HepG2 (cell line): Measurements from ENCODE around the gene CBX5. TPM values are rescaled to one million over a fixed set of nuclear protein-coding genes. Genes with fewer than 3 reads are reported as not detected.

Experiments used
- AKNA ChIP-seq: sonication (generic); formaldehyde crosslinking; IDR thresholded peaks from 2 replicates; pipeline ENCODE4 v1.4.0; 2020; ENCODE audit warnings: missing genetic modification reagents, borderline replicate concordance
- CEBPZ ChIP-seq: IDR thresholded peaks from 2 replicates; pipeline ENCODE4 v1.6.1; 2012; ENCODE audit warnings: low read length, improper control_type of control experiment
- E2F1 ChIP-seq: sonication (generic); formaldehyde crosslinking; IDR thresholded peaks from 2 replicates; pipeline ENCODE4 v1.5.0; 2020; ENCODE audit warnings: missing genetic modification reagents
- ELF1 ChIP-seq: sonication (generic); formaldehyde crosslinking; IDR thresholded peaks from 2 replicates; pipeline ENCODE4 v1.4.0; 2020; ENCODE audit warnings: missing genetic modification reagents
- ETV6 ChIP-seq: sonication (generic); formaldehyde crosslinking; conservative IDR thresholded peaks from 2 replicates; pipeline ENCODE4 v1.4.0; 2020; ENCODE audit warnings: missing genetic modification reagents
- FOXP1 ChIP-seq, 2 experiments: fragments of 450-650 bp in 1 of 2; IDR thresholded peaks; 2 replicates each; pipeline ENCODE4 v1.6.1; 2017 to 2018; ENCODE audit warnings: antibody characterized with exemption in 1 of 2
- HDAC6 ChIP-seq: fragments of 200-600 bp; sonication (generic); IDR thresholded peaks from 2 replicates; pipeline ENCODE4 v1.7.0; 2017; ENCODE audit warnings: mild to moderate bottlenecking, antibody characterized with exemption, low read length, low read depth
- KDM5B ChIP-seq: sonication (generic); formaldehyde crosslinking; IDR thresholded peaks from 2 replicates; pipeline ENCODE4 v1.4.0; 2020; ENCODE audit warnings: missing genetic modification reagents, mild to moderate bottlenecking, borderline replicate concordance
- MAFK ChIP-seq, 2 experiments: IDR thresholded peaks in 1 of 2; conservative IDR thresholded peaks in 1 of 2; 2 replicates each; pipeline ENCODE4 v1.6.1; 2011; ENCODE audit warnings: improper control_type of control experiment in 2 of 2, low read length in 2 of 2
- RFX1 ChIP-seq: fragments of 450-650 bp; IDR thresholded peaks from 2 replicates; pipeline ENCODE4 v1.6.1; 2017
- SMC3 ChIP-seq: IDR thresholded peaks from 2 replicates; pipeline ENCODE4 v1.6.1; 2011; ENCODE audit warnings: low read length, improper control_type of control experiment
- STAG1 ChIP-seq: sonication (generic); formaldehyde crosslinking; IDR thresholded peaks from 2 replicates; pipeline ENCODE4 v1.4.0; 2020; ENCODE audit warnings: missing genetic modification reagents
- TARDBP ChIP-seq: sonication (generic); formaldehyde crosslinking; IDR thresholded peaks from 2 replicates; pipeline ENCODE4 v1.8.0; 2022; ENCODE audit warnings: mild to moderate bottlenecking, missing genetic modification reagents
- TBX2 ChIP-seq: sonication (generic); formaldehyde crosslinking; IDR thresholded peaks from 2 replicates; pipeline ENCODE4 v1.5.0; 2020; ENCODE audit warnings: missing genetic modification reagents, mild to moderate bottlenecking, borderline replicate concordance
- ZNF138 ChIP-seq: sonication (generic); formaldehyde crosslinking; IDR thresholded peaks from 2 replicates; pipeline ENCODE4 v1.5.0; 2020; ENCODE audit warnings: mild to moderate bottlenecking, low read depth, missing genetic modification reagents
- ZNF317 ChIP-seq: sonication (generic); formaldehyde crosslinking; IDR thresholded peaks from 2 replicates; pipeline ENCODE4 v1.5.0; 2020; ENCODE audit warnings: mild to moderate bottlenecking, missing genetic modification reagents
- ZNF441 ChIP-seq: sonication (generic); formaldehyde crosslinking; IDR thresholded peaks from 2 replicates; pipeline ENCODE4 v1.7.0; 2021; ENCODE audit warnings: missing genetic modification reagents, borderline replicate concordance
- ZNF589 ChIP-seq: sonication (generic); formaldehyde crosslinking; conservative IDR thresholded peaks from 2 replicates; pipeline ENCODE4 v1.8.0; 2022; ENCODE audit warnings: mild to moderate bottlenecking, moderate library complexity, missing genetic modification reagents
- ZNF605 ChIP-seq: sonication (generic); formaldehyde crosslinking; IDR thresholded peaks from 2 replicates; pipeline ENCODE4 v1.8.0; 2022; ENCODE audit warnings: mild to moderate bottlenecking, missing genetic modification reagents
- ZSCAN25 ChIP-seq: sonication (generic); formaldehyde crosslinking; IDR thresholded peaks from 2 replicates; pipeline ENCODE4 v1.8.0; 2022; ENCODE audit warnings: mild to moderate bottlenecking, missing genetic modification reagents
- polyA plus RNA-seq, 8 experiments: library from polyadenylated mRNA; depleted of rRNA in 3 of 8; stranded (reverse) in 7 of 8; unstranded in 1 of 8; fragments of >200 nt; fragmentation: Illumina TruSeq in 4 of 8; extraction: Trizol in 4 of 8; gene quantifications; 2 replicates each; pipeline versions ENCODE4 v1.2.1 to v1.2.3, GENCODE V29; 2011 to 2016; ENCODE audit warnings: low read depth in 4 of 8, missing spikeins in 1 of 8, mixed read lengths in 1 of 8; ENCODE audit not compliant: insufficient read depth in 1 of 8
- total RNA-seq, 5 experiments: library from RNA; depleted of rRNA; stranded (reverse); fragments of >200 nt; fragmentation: Illumina TruSeq; extraction: Trizol; gene quantifications; 2 replicates each; pipeline ENCODE4 v1.2.3, GENCODE V29; 2016; ENCODE audit warnings: low read depth in 1 of 5

The CBX5 gene
- total and polyA plus RNA-seq, 2 of the 13 experiments (the other 11 are each of a cell fraction or from before 2014, with no cell fraction given), result 16.0 to 22.2 TPM

- TF ChIP-seq ZNF317 (CRISPR knock-in tag) (no peak), FOXP1 (IDR thresholded peaks at IDR 0.05) (no peak), FOXP1 (CRISPR knock-in tag; IDR thresholded peaks at IDR 0.05) (no peak), ETV6 (CRISPR knock-in tag) (0 out of 2 replicates have a peak, but pooled peaks have one; percentile 26), ZNF441 (CRISPR knock-in tag) (no peak), HDAC6 (no peak), MAFK (conservative IDR thresholded peaks at IDR 0.05 in 1 of 2, IDR thresholded peaks at IDR 0.05 in 1 of 2; ENCODE audit: low read length in 2 of 2) (no peak), E2F1 (CRISPR knock-in tag) (peak; percentile 40; the same call in 1 of the 2 replicates), ZNF605 (CRISPR knock-in tag) (0 out of 2 replicates have a peak, but pooled peaks have one; percentile 22), ELF1 (CRISPR knock-in tag) (peak; percentile 88), TBX2 (CRISPR knock-in tag) (peak; percentile 42; the same call in 1 of the 2 replicates), RFX1 (peak; percentile 78), SMC3 (peak; percentile 83), KDM5B (CRISPR knock-in tag) (0 out of 2 replicates have a peak, but pooled peaks have one; percentile 46), ZNF589 (CRISPR knock-in tag) (no peak), AKNA (CRISPR knock-in tag) (no peak), CEBPZ (peak; percentile 87), ZNF138 (CRISPR knock-in tag) (0 out of 2 replicates have a peak, but pooled peaks have one; percentile 71), STAG1 (CRISPR knock-in tag) (peak; percentile 87), ZSCAN25 (CRISPR knock-in tag) (0 out of 2 replicates have a peak, but pooled peaks have one; percentile 39), TARDBP (CRISPR knock-in tag) (no peak; the same call in none of the 2 replicates)
Observed at GRCh38 chr12:54324617-54325441, 44.9 kb upstream of the CBX5 start, which contains the start of gene COPZ1 (continued).
